ENCODE measurements around the gene SLC1A1. TPM values are rescaled to one million over a fixed set of nuclear protein-coding genes. Genes with fewer than 3 reads are reported as not detected.

The SLC1A1 gene
- total RNA-seq, 1 experiment from 2014 or later: 8.5 TPM

DNA sequence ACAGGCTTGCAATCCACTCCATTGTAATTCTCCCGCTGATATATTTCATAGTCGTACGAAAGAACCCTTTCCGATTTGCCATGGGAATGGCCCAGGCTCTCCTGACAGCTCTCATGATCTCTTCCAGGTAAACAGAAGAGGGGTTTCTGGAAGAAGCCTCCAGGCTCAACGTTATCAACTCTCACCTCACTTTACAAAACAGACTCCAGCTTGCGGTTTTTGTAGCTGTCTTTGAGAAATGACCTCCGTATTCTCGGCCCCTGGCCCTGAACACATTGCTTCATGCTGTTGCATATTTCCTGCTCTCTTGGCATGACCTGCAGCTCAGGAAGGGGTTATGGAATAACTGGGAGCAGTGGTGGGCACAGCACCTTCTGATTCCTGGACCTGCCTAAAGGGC lies 85.7 kb downstream of the SLC1A1 start:
- Mint-ChIP-seq H3K36me3 (peaks cover 7% of the 10 kb centered on the region; the same call in 1 of the 2 replicates), H3K27ac (no peak overlapping the region), H3K4me1 (peaks cover 9% of the 10 kb centered on the region; the same call in 1 of the 2 replicates), H3K27me3 (ENCODE audit: low read depth) (no peaks in the 10 kb centered on the region), H3K9me3 (no peaks in the 10 kb centered on the region), H3K4me3 (no peak overlapping the region)
- ATAC-seq: no peak
- no peak for TF ChIP-seq JAZF1 (CRISPR knock-in tag; IDR thresholded peaks at IDR 0.05)
- no peak for TF ChIP-seq ZNF416 (CRISPR knock-in tag; IDR thresholded peaks at IDR 0.05)
- TF ChIP-seq, protein P1, sequence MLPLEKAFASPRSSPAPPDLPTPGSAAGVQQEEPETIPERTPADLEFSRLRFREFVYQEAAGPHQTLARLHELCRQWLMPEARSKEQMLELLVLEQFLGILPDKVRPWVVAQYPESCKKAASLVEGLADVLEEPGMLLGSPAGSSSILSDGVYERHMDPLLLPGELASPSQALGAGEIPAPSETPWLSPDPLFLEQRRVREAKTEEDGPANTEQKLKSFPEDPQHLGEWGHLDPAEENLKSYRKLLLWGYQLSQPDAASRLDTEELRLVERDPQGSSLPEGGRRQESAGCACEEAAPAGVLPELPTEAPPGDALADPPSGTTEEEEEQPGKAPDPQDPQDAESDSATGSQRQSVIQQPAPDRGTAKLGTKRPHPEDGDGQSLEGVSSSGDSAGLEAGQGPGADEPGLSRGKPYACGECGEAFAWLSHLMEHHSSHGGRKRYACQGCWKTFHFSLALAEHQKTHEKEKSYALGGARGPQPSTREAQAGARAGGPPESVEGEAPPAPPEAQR (CRISPR knock-in tag; IDR thresholded peaks at IDR 0.05): no peak
- no peak for TF ChIP-seq NFATC4 (CRISPR knock-in tag; IDR thresholded peaks at IDR 0.05)
- no peak for TF ChIP-seq ELF4 (CRISPR knock-in tag; IDR thresholded peaks at IDR 0.05; ENCODE audit: low read depth)
- no peak for TF ChIP-seq KAT7 (CRISPR knock-in tag; IDR thresholded peaks at IDR 0.05; ENCODE audit: borderline replicate concordance)
- TF ChIP-seq ZNF396 (CRISPR knock-in tag; IDR thresholded peaks at IDR 0.05; ENCODE audit: borderline replicate concordance): no peak
- no peak for TF ChIP-seq GRHL2 (CRISPR knock-in tag; IDR thresholded peaks at IDR 0.05; ENCODE audit: insufficient replicate concordance, severe bottlenecking)
- no peak for TF ChIP-seq EMX1 (CRISPR knock-in tag; IDR thresholded peaks at IDR 0.05)
- TF ChIP-seq GTF2I (CRISPR knock-in tag; conservative IDR thresholded peaks at IDR 0.05): no peak
- no peak for DNase-seq (ENCODE audit: low spot score)
- ChIA-PET POLR2A (no interaction called here), CTCF (no interaction called here)

DNA sequence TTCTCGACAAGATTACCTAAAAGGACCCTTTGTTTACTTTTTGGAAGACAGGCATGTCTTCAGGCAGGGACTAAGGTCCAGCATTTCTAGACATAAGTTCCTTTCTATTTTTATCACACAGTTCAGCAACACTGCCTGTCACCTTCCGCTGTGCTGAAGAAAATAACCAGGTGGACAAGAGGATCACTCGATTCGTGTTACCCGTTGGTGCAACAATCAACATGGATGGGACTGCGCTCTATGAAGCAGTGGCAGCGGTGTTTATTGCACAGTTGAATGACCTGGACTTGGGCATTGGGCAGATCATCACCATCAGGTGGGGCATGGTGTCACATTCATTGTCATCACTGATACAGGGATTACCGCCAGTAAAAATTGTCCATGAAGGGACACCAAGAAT lies 86.2 kb downstream of the SLC1A1 start:
- ATAC-seq (no peak), DNase-seq (ENCODE audit: low spot score) (no peak)
- TF ChIP-seq JUN (CRISPR knock-in tag; IDR thresholded peaks at IDR 0.05): no peak
- TF ChIP-seq ZBTB21 (CRISPR knock-in tag; IDR thresholded peaks at IDR 0.05; ENCODE audit: borderline replicate concordance): no peak
- TF ChIP-seq TEAD4 (CRISPR knock-in tag; IDR thresholded peaks at IDR 0.05): no peak
- no peak for TF ChIP-seq ESRRA (CRISPR knock-in tag; IDR thresholded peaks at IDR 0.05; ENCODE audit: borderline replicate concordance)
- TF ChIP-seq, protein P2, sequence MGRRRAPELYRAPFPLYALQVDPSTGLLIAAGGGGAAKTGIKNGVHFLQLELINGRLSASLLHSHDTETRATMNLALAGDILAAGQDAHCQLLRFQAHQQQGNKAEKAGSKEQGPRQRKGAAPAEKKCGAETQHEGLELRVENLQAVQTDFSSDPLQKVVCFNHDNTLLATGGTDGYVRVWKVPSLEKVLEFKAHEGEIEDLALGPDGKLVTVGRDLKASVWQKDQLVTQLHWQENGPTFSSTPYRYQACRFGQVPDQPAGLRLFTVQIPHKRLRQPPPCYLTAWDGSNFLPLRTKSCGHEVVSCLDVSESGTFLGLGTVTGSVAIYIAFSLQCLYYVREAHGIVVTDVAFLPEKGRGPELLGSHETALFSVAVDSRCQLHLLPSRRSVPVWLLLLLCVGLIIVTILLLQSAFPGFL (CRISPR knock-in tag; IDR thresholded peaks at IDR 0.05; ENCODE audit: borderline replicate concordance): no peak
- no peak for TF ChIP-seq NR3C1 (CRISPR knock-in tag; conservative IDR thresholded peaks at IDR 0.05; ENCODE audit: low read depth)
- no peak for TF ChIP-seq SMAD4 (CRISPR knock-in tag; IDR thresholded peaks at IDR 0.05)
- TF ChIP-seq CREM (CRISPR knock-in tag; IDR thresholded peaks at IDR 0.05): no peak
- TF ChIP-seq ZNF263 (CRISPR knock-in tag; IDR thresholded peaks at IDR 0.05; ENCODE audit: low read depth): no peak
- TF ChIP-seq RORB (CRISPR knock-in tag; IDR thresholded peaks at IDR 0.05): no peak
- no peak for TF ChIP-seq ZNF232 (CRISPR knock-in tag; IDR thresholded peaks at IDR 0.05)
- no peak for TF ChIP-seq KAT7 (CRISPR knock-in tag; IDR thresholded peaks at IDR 0.05; ENCODE audit: borderline replicate concordance)
- no peak for TF ChIP-seq ELF4 (CRISPR knock-in tag; IDR thresholded peaks at IDR 0.05; ENCODE audit: low read depth)
- TF ChIP-seq, protein P3, sequence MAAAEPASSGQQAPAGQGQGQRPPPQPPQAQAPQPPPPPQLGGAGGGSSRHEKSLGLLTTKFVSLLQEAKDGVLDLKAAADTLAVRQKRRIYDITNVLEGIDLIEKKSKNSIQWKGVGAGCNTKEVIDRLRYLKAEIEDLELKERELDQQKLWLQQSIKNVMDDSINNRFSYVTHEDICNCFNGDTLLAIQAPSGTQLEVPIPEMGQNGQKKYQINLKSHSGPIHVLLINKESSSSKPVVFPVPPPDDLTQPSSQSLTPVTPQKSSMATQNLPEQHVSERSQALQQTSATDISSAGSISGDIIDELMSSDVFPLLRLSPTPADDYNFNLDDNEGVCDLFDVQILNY (CRISPR knock-in tag; IDR thresholded peaks at IDR 0.05): no peak
- TF ChIP-seq, protein P4, sequence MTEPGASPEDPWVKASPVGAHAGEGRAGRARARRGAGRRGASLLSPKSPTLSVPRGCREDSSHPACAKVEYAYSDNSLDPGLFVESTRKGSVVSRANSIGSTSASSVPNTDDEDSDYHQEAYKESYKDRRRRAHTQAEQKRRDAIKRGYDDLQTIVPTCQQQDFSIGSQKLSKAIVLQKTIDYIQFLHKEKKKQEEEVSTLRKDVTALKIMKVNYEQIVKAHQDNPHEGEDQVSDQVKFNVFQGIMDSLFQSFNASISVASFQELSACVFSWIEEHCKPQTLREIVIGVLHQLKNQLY (CRISPR knock-in tag; IDR thresholded peaks at IDR 0.05): no peak
- TF ChIP-seq, protein P5, sequence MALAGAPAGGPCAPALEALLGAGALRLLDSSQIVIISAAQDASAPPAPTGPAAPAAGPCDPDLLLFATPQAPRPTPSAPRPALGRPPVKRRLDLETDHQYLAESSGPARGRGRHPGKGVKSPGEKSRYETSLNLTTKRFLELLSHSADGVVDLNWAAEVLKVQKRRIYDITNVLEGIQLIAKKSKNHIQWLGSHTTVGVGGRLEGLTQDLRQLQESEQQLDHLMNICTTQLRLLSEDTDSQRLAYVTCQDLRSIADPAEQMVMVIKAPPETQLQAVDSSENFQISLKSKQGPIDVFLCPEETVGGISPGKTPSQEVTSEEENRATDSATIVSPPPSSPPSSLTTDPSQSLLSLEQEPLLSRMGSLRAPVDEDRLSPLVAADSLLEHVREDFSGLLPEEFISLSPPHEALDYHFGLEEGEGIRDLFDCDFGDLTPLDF (CRISPR knock-in tag; IDR thresholded peaks at IDR 0.05): no peak
- no peak for TF ChIP-seq GTF2I (CRISPR knock-in tag; conservative IDR thresholded peaks at IDR 0.05)
- no peak for TF ChIP-seq IRF2 (CRISPR knock-in tag; IDR thresholded peaks at IDR 0.05; ENCODE audit: borderline replicate concordance, low read depth)
- TF ChIP-seq, protein P6, sequence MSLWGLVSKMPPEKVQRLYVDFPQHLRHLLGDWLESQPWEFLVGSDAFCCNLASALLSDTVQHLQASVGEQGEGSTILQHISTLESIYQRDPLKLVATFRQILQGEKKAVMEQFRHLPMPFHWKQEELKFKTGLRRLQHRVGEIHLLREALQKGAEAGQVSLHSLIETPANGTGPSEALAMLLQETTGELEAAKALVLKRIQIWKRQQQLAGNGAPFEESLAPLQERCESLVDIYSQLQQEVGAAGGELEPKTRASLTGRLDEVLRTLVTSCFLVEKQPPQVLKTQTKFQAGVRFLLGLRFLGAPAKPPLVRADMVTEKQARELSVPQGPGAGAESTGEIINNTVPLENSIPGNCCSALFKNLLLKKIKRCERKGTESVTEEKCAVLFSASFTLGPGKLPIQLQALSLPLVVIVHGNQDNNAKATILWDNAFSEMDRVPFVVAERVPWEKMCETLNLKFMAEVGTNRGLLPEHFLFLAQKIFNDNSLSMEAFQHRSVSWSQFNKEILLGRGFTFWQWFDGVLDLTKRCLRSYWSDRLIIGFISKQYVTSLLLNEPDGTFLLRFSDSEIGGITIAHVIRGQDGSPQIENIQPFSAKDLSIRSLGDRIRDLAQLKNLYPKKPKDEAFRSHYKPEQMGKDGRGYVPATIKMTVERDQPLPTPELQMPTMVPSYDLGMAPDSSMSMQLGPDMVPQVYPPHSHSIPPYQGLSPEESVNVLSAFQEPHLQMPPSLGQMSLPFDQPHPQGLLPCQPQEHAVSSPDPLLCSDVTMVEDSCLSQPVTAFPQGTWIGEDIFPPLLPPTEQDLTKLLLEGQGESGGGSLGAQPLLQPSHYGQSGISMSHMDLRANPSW (CRISPR knock-in tag; conservative IDR thresholded peaks at IDR 0.05; ENCODE audit: low read depth): no peak
- no peak for TF ChIP-seq FOXP1 (CRISPR knock-in tag; IDR thresholded peaks at IDR 0.05; ENCODE audit: borderline replicate concordance)
- Mint-ChIP-seq H3K9me3 (no peaks in the 10 kb centered on the region), H3K27me3 (ENCODE audit: low read depth) (no peaks in the 10 kb centered on the region), H3K36me3 (peaks cover 7% of the 10 kb centered on the region; the same call in 1 of the 2 replicates), H3K27ac (no peak overlapping the region), H3K4me3 (no peak overlapping the region), H3K4me1 (peaks cover 9% of the 10 kb centered on the region; the same call in 1 of the 2 replicates)
- CTCF ChIA-PET: no interaction called here
- POLR2A ChIA-PET: no interaction called here
